Liver (tissue), 9 donors: ENCODE results near the gene PCAT7. TPM values are rescaled to one million over a fixed set of nuclear protein-coding genes. Genes with fewer than 3 reads are reported as not detected.

Experiments
- DNase-seq: peaks from one replicate; pipeline ENCODE4 v3.0.0-alpha.2; 2017; ENCODE audit warnings: low spot score
- H3K27ac ChIP-seq, 2 donors: one replicate each; pipeline ENCODE4 v1.7.0; 2013; ENCODE audit warnings: inconsistent platforms in 2 of 2, low read length in 2 of 2, control low read depth in 1 of 2, low read depth in 1 of 2, mild to moderate bottlenecking in 1 of 2
- H3K27me3 ChIP-seq, 4 donors: one replicate each; pipeline versions ENCODE4 v1.6.1 to v1.7.0; 2013; ENCODE audit warnings: low read length in 3 of 4, inconsistent platforms in 1 of 4, mild to moderate bottlenecking in 1 of 4, moderate library complexity in 1 of 4; ENCODE audit not compliant: control insufficient read depth in 4 of 4, insufficient read depth in 4 of 4
- H3K36me3 ChIP-seq, 4 donors: one replicate each; pipeline versions ENCODE4 v1.6.1 to v1.7.0; 2013; ENCODE audit warnings: low read length in 3 of 4, mild to moderate bottlenecking in 3 of 4, low read depth in 1 of 4, moderate library complexity in 1 of 4; ENCODE audit not compliant: control insufficient read depth in 4 of 4, insufficient read depth in 3 of 4
- H3K4me1 ChIP-seq, 4 donors: one replicate each; pipeline versions ENCODE4 v1.6.1 to v1.7.0; 2013; ENCODE audit warnings: low read length in 3 of 4, mild to moderate bottlenecking in 3 of 4, moderate library complexity in 1 of 4; ENCODE audit not compliant: control insufficient read depth in 4 of 4, insufficient read depth in 4 of 4
- H3K4me3 ChIP-seq, 3 donors: one replicate each; pipeline versions ENCODE4 v1.6.1 to v1.7.0; 2013; ENCODE audit warnings: low read length in 3 of 3, control low read depth in 1 of 3, low read depth in 1 of 3, mild to moderate bottlenecking in 1 of 3
- H3K9ac ChIP-seq, 2 donors: one replicate each; pipeline ENCODE4 v1.7.0; 2013; ENCODE audit warnings: low read length in 2 of 2, mild to moderate bottlenecking in 2 of 2, moderate library complexity in 2 of 2, control low read depth in 1 of 2, low read depth in 1 of 2
- H3K9me3 ChIP-seq, 4 donors: one replicate each; pipeline versions ENCODE4 v1.6.1 to v1.7.0; 2013; ENCODE audit warnings: low read length in 3 of 4; ENCODE audit not compliant: control insufficient read depth in 4 of 4
- ATF3 ChIP-seq: IDR thresholded peaks from 2 replicates; pipeline ENCODE4 v1.6.1; 2016; ENCODE audit warnings: antibody characterized with exemption
- CTCF ChIP-seq: fragments of 150-350 bp; IDR thresholded peaks from 2 replicates; pipeline ENCODE4 v1.5.1; 2017; ENCODE audit warnings: improper control_type of control experiment, low read depth, low read length; ENCODE audit not compliant: missing input control
- EGR1 ChIP-seq, 2 donors: IDR thresholded peaks; 2 replicates each; pipeline ENCODE4 v1.6.1; 2016 to 2018; ENCODE audit warnings: antibody characterized with exemption in 2 of 2, low read depth in 2 of 2
- FOXA1 ChIP-seq: IDR thresholded peaks from 2 replicates; pipeline ENCODE4 v1.6.1; 2016; ENCODE audit warnings: antibody characterized with exemption
- FOXA2 ChIP-seq: IDR thresholded peaks from 2 replicates; pipeline ENCODE4 v1.6.1; 2016; ENCODE audit warnings: antibody characterized with exemption
- GABPA ChIP-seq, 2 donors: IDR thresholded peaks in 1 of 2; conservative IDR thresholded peaks in 1 of 2; 2 replicates each; pipeline ENCODE4 v1.6.1; 2016; ENCODE audit warnings: antibody characterized with exemption in 2 of 2, mild to moderate bottlenecking in 1 of 2, moderate library complexity in 1 of 2
- HNF4A ChIP-seq, 2 donors: conservative IDR thresholded peaks; 2 replicates each; pipeline ENCODE4 v1.6.1; 2016; ENCODE audit warnings: antibody characterized with exemption in 2 of 2, mild to moderate bottlenecking in 2 of 2
- HNF4G ChIP-seq: IDR thresholded peaks from 2 replicates; pipeline ENCODE4 v1.6.1; 2016; ENCODE audit warnings: antibody characterized with exemption
- MAX ChIP-seq: IDR thresholded peaks from 2 replicates; pipeline ENCODE4 v1.6.1; 2016; ENCODE audit warnings: antibody characterized with exemption
- RAD21 ChIP-seq, 2 donors: IDR thresholded peaks; 2 replicates each; pipeline ENCODE4 v1.6.1; 2016; ENCODE audit warnings: antibody characterized with exemption in 2 of 2, mild to moderate bottlenecking in 2 of 2
- REST ChIP-seq: IDR thresholded peaks from 2 replicates; pipeline ENCODE4 v1.6.1; 2016; ENCODE audit warnings: antibody characterized with exemption, mild to moderate bottlenecking
- RXRA ChIP-seq, 2 donors: IDR thresholded peaks; 2 replicates each; pipeline ENCODE4 v1.6.1; 2017 to 2018; ENCODE audit warnings: antibody characterized with exemption in 2 of 2, mild to moderate bottlenecking in 1 of 2
- SP1 ChIP-seq: IDR thresholded peaks from 2 replicates; pipeline ENCODE4 v1.6.1; 2018; ENCODE audit warnings: antibody characterized with exemption, mild to moderate bottlenecking
- TAF1 ChIP-seq: conservative IDR thresholded peaks from 2 replicates; pipeline ENCODE4 v1.6.1; 2016; ENCODE audit warnings: antibody characterized with exemption, mild to moderate bottlenecking
- ZBTB33 ChIP-seq: IDR thresholded peaks from 2 replicates; pipeline ENCODE4 v1.6.1; 2016; ENCODE audit warnings: antibody characterized with exemption
- WGBS: extraction: QIAGEN DNeasy Blood & Tissue Kit; methylation state at CpG from one replicate; pipeline ENCODE4 v1.1.7; 2013; 5-methylcytosine and 5-hydroxymethylcytosine counted together
- polyA plus RNA-seq, 2 donors: library from polyadenylated mRNA; stranded (reverse) in 1 of 2; unstranded in 1 of 2; fragments of 200-250 nt in 1 of 2; fragments of >200 nt in 1 of 2; fragmentation: Nextera tagmentation in 1 of 2; extraction: Ambion mirVana in 1 of 2; gene quantifications; one replicate each; pipeline versions ENCODE4 v1.2.1 to v1.2.3, GENCODE V29; 2013 to 2015
- total RNA-seq, 2 donors: library from RNA; depleted of rRNA; stranded (reverse); fragments of >200 nt; gene quantifications; one replicate each; pipeline ENCODE4 v1.2.3, GENCODE V29; 2014
- donor health status: healthy.
- donor health status: healthy.
- donor health status: healthy.
- donor health status: healthy.
- donor health status: healthy.

The PCAT7 gene
- total and polyA plus RNA-seq, 4 donors = 0.19 to 0.95 (median 0.69) TPM

GRCh38 chr9:94557376-94557775, 2.5 kb downstream of the PCAT7 start:
- H3K36me3 ChIP-seq = peaks cover 0 to 4% (median 3%) of the 10 kb centered on the region in 4 donors
- no peaks in the 10 kb centered on the region for H3K9me3 ChIP-seq
- no peak for DNase-seq
- TF ChIP-seq HNF4A (conservative IDR thresholded peaks at IDR 0.05) (no peak), CTCF (no peak), SP1 (no peak), RAD21 (IDR thresholded peaks at IDR 0.05) (no peak), ATF3 (no peak), FOXA2 (no peak), EGR1 (IDR thresholded peaks at IDR 0.05; ENCODE audit: low read depth in 2 of 2) (no peak), RXRA (IDR thresholded peaks at IDR 0.05) (no peak), GABPA (IDR thresholded peaks at IDR 0.05 in 1 of 2, conservative IDR thresholded peaks at IDR 0.05 in 1 of 2) (no peak), MAX (no peak), REST (no peak), FOXA1 (no peak), HNF4G (no peak), ZBTB33 (no peak)
- H3K4me3 ChIP-seq = no peak overlapping the region
- H3K9ac ChIP-seq = no peak overlapping the region
- peaks cover 2 to 14% (median 10%) of the 10 kb centered on the region in 4 donors for H3K4me1 ChIP-seq
- H3K27ac ChIP-seq = no peak overlapping the region
- WGBS = 90% methylated on average over 4 of the region's 4 CpGs
- no peaks in the 10 kb centered on the region for H3K27me3 ChIP-seq

- WGBS = 93% methylated on average over 6 of the region's 6 CpGs
- no peak overlapping the region for H3K9ac ChIP-seq
- H3K9me3 ChIP-seq = no peaks in the 10 kb centered on the region
- H3K27ac ChIP-seq = no peak overlapping the region
- DNase-seq = no peak
- H3K4me3 ChIP-seq = no peak overlapping the region
- H3K36me3 ChIP-seq = peaks cover 0 to 4% (median 3%) of the 10 kb centered on the region in 4 donors
- H3K4me1 ChIP-seq = no peaks in the 10 kb centered on the region
- no peaks in the 10 kb centered on the region for H3K27me3 ChIP-seq
- TF ChIP-seq FOXA2 = no peak
- TF ChIP-seq MAX = no peak
- no peak for TF ChIP-seq RXRA (IDR thresholded peaks at IDR 0.05)
- TF ChIP-seq SP1 = no peak
- no peak for TF ChIP-seq RAD21 (IDR thresholded peaks at IDR 0.05)
- no peak for TF ChIP-seq HNF4G
- no peak for TF ChIP-seq FOXA1
- TF ChIP-seq ZBTB33 = no peak
- no peak for TF ChIP-seq EGR1 (IDR thresholded peaks at IDR 0.05; ENCODE audit: low read depth in 2 of 2)
- TF ChIP-seq REST = no peak
- no peak for TF ChIP-seq TAF1
Measured at GRCh38 chr9:94560237-94560636, 5.4 kb downstream of the PCAT7 start.
